Jurkat, Clone E6-1 (cell line): Measurements from ENCODE around the gene DLGAP1.
A peak's percentile ranks its signal among the peaks of the same experiment; 100 is the strongest.
"Not testable (repeated sequence)": the region's sequence is repeated elsewhere in the genome, so short reads cannot be mapped to it uniquely, and the experiment has no call there.

ENCODE experiments used
- DNase-seq: peaks from one replicate; pipeline ENCODE4 v3.0.0-alpha.2; 2011; ENCODE audit warnings: low read depth, low spot score
- H3K4me3 ChIP-seq: 2 replicates; pipeline ENCODE4 v1.5.1; 2011; ENCODE audit warnings: mild to moderate bottlenecking, low read length, control low read depth, moderate library complexity

DLGAP1 gene

DNA sequence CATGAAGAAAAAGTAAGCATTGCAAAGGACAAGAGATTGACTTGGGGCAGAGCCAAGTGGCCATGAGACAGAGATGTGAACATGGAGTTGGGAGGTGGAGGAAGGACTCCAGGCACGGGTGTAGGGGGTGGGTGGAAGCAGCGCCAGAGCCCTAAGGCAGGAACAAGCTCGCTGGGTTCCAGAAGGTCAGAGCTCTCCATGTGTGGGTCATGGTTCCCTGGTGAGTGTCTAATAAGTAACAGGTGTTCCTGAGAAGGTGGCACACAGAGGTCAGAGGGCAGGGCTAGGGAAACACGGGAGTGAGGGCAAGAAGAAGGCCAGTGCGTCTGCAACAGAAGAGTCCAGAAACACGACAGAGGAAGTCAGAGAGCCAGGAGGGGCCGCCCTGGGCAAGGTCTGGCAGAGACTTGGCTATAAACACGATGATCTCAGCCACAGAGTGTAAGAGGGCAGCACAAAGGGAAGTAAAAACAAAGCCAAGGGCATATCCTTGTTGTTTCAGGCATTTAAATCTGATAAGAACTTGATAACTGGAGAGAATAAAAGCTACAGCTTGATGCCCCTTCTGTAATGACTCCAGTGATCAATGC lies 744.3 kb downstream of the DLGAP1 start:
- no peak overlapping the region for H3K4me3 ChIP-seq
- no peak for DNase-seq

- DNase-seq, result peak; percentile 68
- no peak overlapping the region; the same call in 1 of the 2 replicates for H3K4me3 ChIP-seq
These were observed 745.9 kb downstream of the DLGAP1 start for GRCh38 chr18:3709205-3709604.

- H3K4me3 ChIP-seq, result no peak overlapping the region
- DNase-seq, result no peak
These were observed 748.6 kb downstream of the DLGAP1 start for GRCh38 chr18:3706279-3707097.

- no peak overlapping the region for H3K4me3 ChIP-seq
- no peak for DNase-seq
These were observed 750.4 kb downstream of the DLGAP1 start for GRCh38 chr18:3704556-3705344.

GRCh38 chr18:3703732-3704176 lies 751.4 kb downstream of the DLGAP1 start:
- no peak overlapping the region for H3K4me3 ChIP-seq
- peak; percentile 51 for DNase-seq

- H3K4me3 ChIP-seq, DNase-seq: not testable (repeated sequence)
These were observed 755.2 kb downstream of the DLGAP1 start for GRCh38 chr18:3699707-3700567.

DNA sequence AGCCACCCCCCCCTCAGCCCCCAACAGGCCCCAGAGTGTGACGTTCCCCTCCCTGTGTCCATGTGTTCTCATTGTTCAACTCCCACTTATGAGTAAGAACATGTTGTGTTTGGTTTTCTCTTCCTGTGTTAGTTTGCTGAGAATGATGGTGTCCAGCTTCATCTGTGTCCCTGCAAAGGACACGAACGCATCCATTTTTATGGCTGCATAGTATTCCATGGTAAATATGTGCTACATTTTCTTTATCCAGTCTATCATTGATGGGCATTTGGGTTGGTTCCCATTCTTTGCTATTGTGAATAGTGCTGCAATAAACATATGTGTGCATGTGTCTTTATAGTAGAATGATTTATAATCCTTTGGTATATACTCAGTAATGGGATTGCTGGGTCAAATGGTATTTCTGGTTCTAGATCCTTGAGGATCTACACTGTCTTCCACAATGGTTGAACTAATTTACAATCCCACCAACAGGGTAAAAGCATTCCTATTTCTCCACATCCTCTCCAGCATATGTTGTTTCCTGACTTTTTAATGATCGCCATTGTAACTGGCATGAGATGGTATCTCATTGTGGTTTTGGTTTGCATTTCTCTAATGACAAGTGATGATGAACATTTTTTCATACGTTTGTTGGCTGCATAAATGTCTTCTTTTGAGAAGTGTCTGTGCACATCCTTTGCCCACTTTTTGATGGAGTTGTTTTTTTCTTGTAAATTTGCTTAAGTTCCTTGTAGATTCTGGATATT lies 760.9 kb downstream of the DLGAP1 start:
- not testable (repeated sequence) for DNase-seq, H3K4me3 ChIP-seq

GRCh38 chr18:3693410-3693809 lies 761.7 kb downstream of the DLGAP1 start:
- H3K4me3 ChIP-seq, result no peak overlapping the region
- DNase-seq, result no peak

DNA sequence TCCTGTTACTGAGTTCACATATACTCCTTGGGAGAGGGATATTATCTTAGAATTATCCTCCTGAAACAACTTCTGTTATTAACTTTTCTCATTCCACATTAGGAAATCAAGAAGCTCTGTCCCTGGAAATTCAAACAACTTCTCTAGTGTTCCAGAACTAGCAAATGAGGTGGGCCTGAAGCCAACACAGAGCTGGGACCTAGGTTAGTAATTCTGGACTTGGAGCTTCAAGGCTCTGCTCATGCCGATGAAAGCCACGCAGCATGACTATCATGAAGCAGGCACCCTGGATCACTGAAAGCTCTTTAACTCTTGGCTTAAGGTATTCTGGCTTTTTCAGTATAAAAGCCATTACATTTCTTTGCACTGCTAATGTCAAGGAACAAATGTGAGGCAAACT lies 762.4 kb downstream of the DLGAP1 start:
- H3K4me3 ChIP-seq, result no peak overlapping the region
- DNase-seq, result no peak

DNA sequence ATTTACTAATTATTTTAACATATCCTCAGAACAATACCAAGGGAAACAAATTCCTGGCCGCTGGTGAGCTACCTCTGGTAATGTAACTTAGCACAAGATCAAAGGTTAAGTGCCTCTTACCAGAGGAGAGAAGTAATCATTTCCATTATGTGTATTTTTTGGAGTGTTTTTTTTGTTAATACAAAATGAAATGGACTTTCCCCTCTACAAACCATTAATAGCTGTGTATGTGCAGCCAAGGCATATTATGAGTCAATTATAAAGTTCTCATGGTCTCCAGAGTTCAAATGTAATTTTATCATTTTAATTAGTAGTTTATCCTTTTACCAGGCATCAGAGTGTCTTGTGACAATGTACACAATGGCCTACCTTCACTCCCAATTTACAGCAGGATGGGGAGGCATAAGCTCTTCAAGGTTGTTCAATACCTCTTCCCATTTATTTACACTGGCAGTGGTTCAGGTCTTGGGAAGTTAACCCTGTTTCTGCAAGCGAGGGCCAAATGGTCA lies 762.9 kb downstream of the DLGAP1 start:
- no peak for DNase-seq
- no peak overlapping the region for H3K4me3 ChIP-seq

DNA sequence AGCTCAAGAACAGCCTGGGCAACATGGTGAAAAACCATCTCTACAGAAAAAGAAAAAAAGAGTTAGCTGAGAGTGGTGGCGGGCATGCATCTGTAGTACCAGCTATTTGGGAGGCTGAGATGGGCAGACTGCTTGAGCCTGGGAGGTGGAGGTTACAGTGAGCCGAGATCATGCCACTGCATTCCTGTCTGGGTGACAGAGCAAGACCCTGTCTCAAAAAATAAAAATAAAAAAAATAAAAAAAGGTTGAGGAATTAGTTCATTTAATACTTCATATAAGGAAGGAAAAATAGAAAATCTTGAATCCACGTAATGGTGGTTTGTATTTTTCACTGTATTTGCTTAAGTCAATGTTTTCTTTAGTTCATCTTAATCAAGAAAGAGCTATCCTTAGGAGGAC lies 763.4 kb downstream of the DLGAP1 start:
- no peak for DNase-seq
- H3K4me3 ChIP-seq, result no peak overlapping the region

GRCh38 chr18:3690764-3691066 lies 764.4 kb downstream of the DLGAP1 start:
- DNase-seq, result no peak
- H3K4me3 ChIP-seq, result no peak overlapping the region

DNA sequence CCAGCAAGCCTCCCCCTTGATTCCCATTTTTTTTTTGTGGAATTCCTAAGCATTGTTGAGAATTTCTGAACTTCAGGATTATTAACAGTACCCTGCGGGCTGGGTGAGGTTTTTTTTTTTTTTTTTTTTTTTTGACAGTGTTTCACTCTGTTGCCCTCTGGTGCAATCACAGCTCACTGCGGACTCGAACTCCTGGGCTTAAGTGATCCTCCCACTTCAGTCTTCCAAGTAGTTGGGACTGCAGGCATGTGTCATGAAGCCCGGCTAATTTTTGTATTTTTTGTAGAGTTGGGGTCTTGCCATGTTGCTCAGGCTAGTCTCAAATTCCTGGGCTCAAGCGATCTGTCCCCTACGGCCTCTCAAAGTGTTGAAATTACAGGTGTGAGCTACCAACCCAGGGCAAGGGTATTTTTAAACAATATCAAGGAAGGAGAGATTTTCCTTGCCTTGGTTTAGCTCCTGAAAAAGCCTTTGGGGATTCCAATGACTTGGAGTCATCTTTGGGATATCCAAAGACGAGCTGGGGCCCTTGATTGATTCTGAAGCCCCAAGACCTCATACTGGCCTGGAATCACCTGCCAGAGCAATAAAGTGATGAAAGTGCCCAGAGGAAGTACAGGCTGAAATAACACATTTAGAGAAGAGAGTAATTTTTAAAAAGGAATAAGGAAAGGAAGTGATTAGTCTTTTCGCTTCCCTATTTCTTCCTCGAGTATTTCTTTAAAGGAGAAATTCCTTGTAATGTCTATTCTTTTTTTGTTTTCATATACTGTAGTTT lies 764.9 kb downstream of the DLGAP1 start:
- H3K4me3 ChIP-seq, result no peak overlapping the region
- no peak for DNase-seq

DNA sequence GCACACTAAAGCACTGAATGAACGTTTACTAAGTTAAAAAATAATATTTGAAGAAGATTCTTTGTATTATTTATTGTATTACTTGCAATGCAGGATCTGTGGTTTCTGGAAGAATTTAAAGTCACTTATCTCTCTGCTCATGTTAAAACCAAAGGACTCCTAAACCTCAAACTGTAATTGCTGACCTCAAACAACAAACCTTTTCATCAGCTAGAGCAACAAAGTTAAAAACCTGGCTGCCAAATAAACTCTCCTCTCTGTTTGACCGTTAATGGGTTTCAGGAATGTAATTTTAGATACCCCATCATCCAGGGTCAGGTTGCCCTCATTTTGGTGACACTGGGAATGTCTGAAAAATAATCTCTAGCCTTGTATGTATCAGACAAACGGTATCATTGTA lies 766.0 kb downstream of the DLGAP1 start:
- no peak for DNase-seq
- H3K4me3 ChIP-seq, result no peak overlapping the region

GRCh38 chr18:3688690-3689089 lies 766.4 kb downstream of the DLGAP1 start:
- H3K4me3 ChIP-seq, result no peak overlapping the region
- DNase-seq, result no peak

DNA sequence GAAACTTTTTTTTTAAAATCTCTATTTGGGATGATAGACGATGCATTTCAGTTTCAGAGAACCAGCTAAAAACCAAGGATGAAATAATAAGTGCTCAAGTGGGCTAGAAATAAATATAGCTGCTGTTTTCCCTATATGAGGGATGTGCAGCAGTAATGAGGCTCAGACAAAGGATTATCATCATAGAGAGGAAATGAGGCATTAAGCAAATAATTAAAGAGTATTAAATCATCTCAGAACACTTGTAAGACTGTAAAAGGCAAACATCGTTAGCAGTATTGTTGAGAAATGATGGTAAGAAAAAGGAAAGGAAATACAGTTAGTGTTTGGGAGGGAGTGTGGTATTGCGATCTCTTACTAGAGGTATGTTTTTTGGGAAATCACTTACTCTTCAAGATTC lies 771.6 kb downstream of the DLGAP1 start:
- no peak overlapping the region for H3K4me3 ChIP-seq
- no peak for DNase-seq

DNA sequence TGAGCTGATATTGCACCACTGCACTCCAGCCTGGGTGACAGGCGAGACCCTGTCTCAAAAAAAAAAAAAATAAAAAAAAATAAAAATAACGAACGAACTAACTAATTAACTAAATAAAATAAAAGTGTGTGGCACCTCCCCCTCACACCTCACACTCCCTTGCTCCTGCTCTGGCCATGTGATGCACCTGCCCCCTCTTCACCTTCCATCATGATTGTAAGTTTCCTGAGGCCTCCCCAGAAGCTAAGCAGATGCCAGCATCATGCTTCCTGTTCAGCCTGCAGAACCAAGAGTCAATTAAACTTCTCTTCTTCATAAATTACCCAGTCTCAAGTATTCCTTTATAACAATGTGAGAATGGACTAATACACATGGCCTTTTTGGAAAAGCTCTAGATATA lies 773.0 kb downstream of the DLGAP1 start:
- no peak for DNase-seq
- no peak overlapping the region for H3K4me3 ChIP-seq

DNA sequence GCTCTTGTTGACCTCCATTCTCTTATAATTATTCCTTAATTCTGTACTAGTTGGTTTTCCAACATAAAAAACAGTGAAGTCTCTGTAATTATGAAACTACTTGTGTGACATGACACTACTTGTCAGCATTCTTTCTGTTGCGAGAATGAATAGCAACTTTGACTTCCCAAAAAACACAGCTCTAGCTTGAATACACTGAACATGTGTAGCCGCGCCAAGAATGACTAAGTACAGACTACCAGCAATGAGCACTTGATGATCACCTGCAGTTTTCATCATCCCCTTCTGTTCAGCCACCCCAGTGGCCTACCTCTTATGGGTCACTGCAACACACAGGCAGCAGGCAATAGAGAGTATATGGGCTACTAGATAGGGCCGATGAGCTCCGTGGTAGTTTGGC lies 775.9 kb downstream of the DLGAP1 start:
- no peak for DNase-seq
- no peak overlapping the region for H3K4me3 ChIP-seq
